ENCODE data around the gene NFATC2. TPM values are rescaled to one million over a fixed set of nuclear protein-coding genes. Genes with fewer than 3 reads are reported as not detected.

The NFATC2 gene
- total RNA-seq, 1 donor from 2014 or later = not detected

- peaks cover 20% of the 10 kb centered on the region for H3K27me3 ChIP-seq (ENCODE audit: control insufficient read depth, insufficient read depth, low read length)
- no peak overlapping the region for H3K4me3 ChIP-seq (ENCODE audit: low read depth, low read length)
- no peaks in the 10 kb centered on the region for H3K36me3 ChIP-seq (ENCODE audit: control insufficient read depth, insufficient read depth, low read length)
- no peak for FAIRE-seq
- no peak for DNase-seq (ENCODE audit: low read depth)
- no peak for TF ChIP-seq CTCF (IDR thresholded peaks at IDR 0.05; ENCODE audit: insufficient read depth, low read length, severe bottlenecking)
These were observed 114.7 kb downstream of the NFATC2 start for GRCh38 chr20:51427651-51428291.

GRCh38 chr20:51426718-51427650, 115.5 kb downstream of the NFATC2 start:
- FAIRE-seq (no peak), DNase-seq (ENCODE audit: low read depth) (no peak)
- Histone ChIP-seq H3K36me3 (ENCODE audit: control insufficient read depth, insufficient read depth, low read length) (no peaks in the 10 kb centered on the region), H3K4me3 (ENCODE audit: low read depth, low read length) (no peak overlapping the region), H3K27me3 (ENCODE audit: control insufficient read depth, insufficient read depth, low read length) (peaks cover 23% of the 10 kb centered on the region)
- TF ChIP-seq CTCF (IDR thresholded peaks at IDR 0.05; ENCODE audit: insufficient read depth, low read length, severe bottlenecking) = no peak

GRCh38 chr20:51425347-51426106, 117.0 kb downstream of the NFATC2 start:
- FAIRE-seq (no peak), DNase-seq (ENCODE audit: low read depth) (no peak)
- H3K36me3 ChIP-seq (ENCODE audit: control insufficient read depth, insufficient read depth, low read length) = no peaks in the 10 kb centered on the region
- no peak overlapping the region for H3K4me3 ChIP-seq (ENCODE audit: low read depth, low read length)
- H3K27me3 ChIP-seq (ENCODE audit: control insufficient read depth, insufficient read depth, low read length) = peaks cover 23% of the 10 kb centered on the region
- no peak for TF ChIP-seq CTCF (IDR thresholded peaks at IDR 0.05; ENCODE audit: insufficient read depth, low read length, severe bottlenecking)

- no peaks in the 10 kb centered on the region for H3K36me3 ChIP-seq (ENCODE audit: control insufficient read depth, insufficient read depth, low read length)
- H3K27me3 ChIP-seq (ENCODE audit: control insufficient read depth, insufficient read depth, low read length) = peaks cover 23% of the 10 kb centered on the region
- DNase-seq (ENCODE audit: low read depth) = no peak
- H3K4me3 ChIP-seq (ENCODE audit: low read depth, low read length) = no peak overlapping the region
- TF ChIP-seq CTCF (IDR thresholded peaks at IDR 0.05; ENCODE audit: insufficient read depth, low read length, severe bottlenecking) = no peak
- FAIRE-seq = no peak
These were observed 118.0 kb downstream of the NFATC2 start for GRCh38 chr20:51424270-51425117.

GRCh38 chr20:51423810-51424209, 118.7 kb downstream of the NFATC2 start:
- Histone ChIP-seq H3K27me3 (ENCODE audit: control insufficient read depth, insufficient read depth, low read length) (peaks cover 21% of the 10 kb centered on the region), H3K36me3 (ENCODE audit: control insufficient read depth, insufficient read depth, low read length) (no peaks in the 10 kb centered on the region), H3K4me3 (ENCODE audit: low read depth, low read length) (no peak overlapping the region)
- no peak for TF ChIP-seq CTCF (IDR thresholded peaks at IDR 0.05; ENCODE audit: insufficient read depth, low read length, severe bottlenecking)
- DNase-seq (ENCODE audit: low read depth) = no peak
- no peak for FAIRE-seq

All from bronchial epithelial cell (primary cell).